Measurements from ENCODE around the gene ENTREP3. TPM values are rescaled to one million over a fixed set of nuclear protein-coding genes. Genes with fewer than 3 reads are reported as not detected.

The ENTREP3 gene
- 20.9 and 28.0 TPM in 2 replicates for total RNA-seq

GRCh38 chr1:155255243-155256007 lies at the start of gene ENTREP3:
TSS of gene ENTREP3 (minus strand) at chr1:155255483. CDS start at chr1:155254877, 606 bp downstream.

GRCh38 chr1:155301342-155301841 lies 46.1 kb upstream of the ENTREP3 start, which contains the start of gene PKLR:
TSS of gene PKLR (minus strand) at chr1:155301438. CDS start at chr1:155301395, 43 bp downstream.

GRCh38 chr1:155277070-155277901 lies 22.0 kb upstream of the ENTREP3 start, which contains the start of gene HCN3:
TSS of gene HCN3 (plus strand) at chr1:155277463. CDS start at chr1:155277591, 128 bp downstream.

GRCh38 chr1:155273343-155274245 lies 18.3 kb upstream of the ENTREP3 start, which contains the start of gene CLK2:
TSS of gene CLK2 (minus strand) at chr1:155273504. CDS start at chr1:155270977, 2,527 bp downstream.

GRCh38 chr1:155261852-155262673 lies 6.8 kb upstream of the ENTREP3 start, which contains the start of gene SCAMP3:
TSS of gene SCAMP3 (minus strand) at chr1:155262360. CDS start at chr1:155262151, 209 bp downstream.

GRCh38 chr1:155208541-155209311 lies 46.6 kb downstream of the ENTREP3 start, which contains the start of gene MTX1:
TSS of gene MTX1 (plus strand) at chr1:155208695. CDS start at chr1:155208805, 110 bp downstream.

GRCh38 chr1:155207806-155208540 lies 47.3 kb downstream of the ENTREP3 start, which contains the start of gene THBS3:
TSS of gene THBS3 (minus strand) at chr1:155207897. CDS start at chr1:155207876, 21 bp downstream.

Other genes with a start within 250 kb of the ENTREP3 start
- gene DCST2, start 221.7 kb downstream of the ENTREP3 start, total RNA-seq, result 0.07 TPM in 1 of 2 replicates, not detected in the other
- not detected in 2 replicates for gene DCST1, start 221.7 kb downstream of the ENTREP3 start, total RNA-seq
- 296 and 381 TPM in 2 replicates for gene ADAM15, start 204.2 kb downstream of the ENTREP3 start, total RNA-seq
- 25.0 and 26.7 TPM in 2 replicates for gene EFNA4, start 191.7 kb downstream of the ENTREP3 start, total RNA-seq
- 20.9 and 33.1 TPM in 2 replicates for gene EFNA3, start 176.6 kb downstream of the ENTREP3 start, total RNA-seq
- 26.1 and 41.9 TPM in 2 replicates for gene EFNA1, start 127.6 kb downstream of the ENTREP3 start, total RNA-seq
- 46.4 and 54.8 TPM in 2 replicates for gene SLC50A1, start 119.6 kb downstream of the ENTREP3 start, total RNA-seq
- gene DPM3, start 115.0 kb downstream of the ENTREP3 start, total RNA-seq, result 32.6 and 44.4 TPM in 2 replicates
- 88.1 and 130 TPM in 2 replicates for gene KRTCAP2, start 82.2 kb downstream of the ENTREP3 start, total RNA-seq
- 1.8 and 3.0 TPM in 2 replicates for gene TRIM46, start 81.6 kb downstream of the ENTREP3 start, total RNA-seq
- gene THBS3, start 47.6 kb downstream of the ENTREP3 start, total RNA-seq, result 4.8 and 8.2 TPM in 2 replicates
- gene MTX1, start 46.8 kb downstream of the ENTREP3 start, total RNA-seq, result 72.9 and 101 TPM in 2 replicates
- 48.8 and 83.8 TPM in 2 replicates for gene SCAMP3, start 6.9 kb upstream of the ENTREP3 start, total RNA-seq
- 21.6 and 32.8 TPM in 2 replicates for gene CLK2, start 18.0 kb upstream of the ENTREP3 start, total RNA-seq
- 0.28 and 1.3 TPM in 2 replicates for gene HCN3, start 22.0 kb upstream of the ENTREP3 start, total RNA-seq
- 0.28 TPM in 1 of 2 replicates, not detected in the other for gene PKLR, start 46.0 kb upstream of the ENTREP3 start, total RNA-seq
- 420 and 512 TPM in 2 replicates for gene FDPS, start 53.4 kb upstream of the ENTREP3 start, total RNA-seq
- 39.1 and 41.8 TPM in 2 replicates for gene RUSC1, start 65.4 kb upstream of the ENTREP3 start, total RNA-seq